HepG2 (cell line): Measurements from ENCODE around the gene MIGA2. TPM values are rescaled to one million over a fixed set of nuclear protein-coding genes. Genes with fewer than 3 reads are reported as not detected.

Experiments used
- HNF4A ChIP-seq: sonication (generic); formaldehyde crosslinking; IDR thresholded peaks from 2 replicates; pipeline ENCODE4 v1.4.0; 2020; ENCODE audit warnings: missing genetic modification reagents
- PHF20 ChIP-seq: sonication (generic); formaldehyde crosslinking; IDR thresholded peaks from 2 replicates; pipeline ENCODE4 v1.5.0; 2020; ENCODE audit warnings: mild to moderate bottlenecking, missing genetic modification reagents
- TBX3 ChIP-seq: fragments of 450-650 bp; IDR thresholded peaks from 2 replicates; pipeline ENCODE4 v1.6.1; 2017; ENCODE audit warnings: antibody characterized with exemption, mild to moderate bottlenecking, inconsistent platforms, borderline replicate concordance
- ZFP62 ChIP-seq: sonication (generic); formaldehyde crosslinking; IDR thresholded peaks from 2 replicates; pipeline ENCODE4 v1.4.0; 2020; ENCODE audit warnings: missing genetic modification reagents
- ZNF282 ChIP-seq: fragments of 450-650 bp; IDR thresholded peaks from 2 replicates; pipeline ENCODE4 v1.6.1; 2018; ENCODE audit not compliant: partially characterized antibody
- ZNF431 ChIP-seq: sonication (generic); formaldehyde crosslinking; IDR thresholded peaks from 2 replicates; pipeline ENCODE4 v1.9.0; 2022; ENCODE audit warnings: missing genetic modification reagents, low read depth, mild to moderate bottlenecking, borderline replicate concordance
- polyA plus RNA-seq, 8 experiments: library from polyadenylated mRNA; depleted of rRNA in 3 of 8; stranded (reverse) in 7 of 8; unstranded in 1 of 8; fragments of >200 nt; fragmentation: Illumina TruSeq in 4 of 8; extraction: Trizol in 4 of 8; gene quantifications; 2 replicates each; pipeline versions ENCODE4 v1.2.1 to v1.2.3, GENCODE V29; 2011 to 2016; ENCODE audit warnings: low read depth in 4 of 8, missing spikeins in 1 of 8, mixed read lengths in 1 of 8; ENCODE audit not compliant: insufficient read depth in 1 of 8
- total RNA-seq, 5 experiments: library from RNA; depleted of rRNA; stranded (reverse); fragments of >200 nt; fragmentation: Illumina TruSeq; extraction: Trizol; gene quantifications; 2 replicates each; pipeline ENCODE4 v1.2.3, GENCODE V29; 2016; ENCODE audit warnings: low read depth in 1 of 5
- TF ChIP-seq, protein P1 (sequence below): sonication (generic); formaldehyde crosslinking; IDR thresholded peaks from 2 replicates; pipeline ENCODE4 v1.8.1; 2023; ENCODE audit warnings: mild to moderate bottlenecking, missing genetic modification reagents
- TF ChIP-seq, protein P2 (sequence below): sonication (generic); formaldehyde crosslinking; IDR thresholded peaks from 2 replicates; pipeline ENCODE4 v1.5.0; 2020; ENCODE audit warnings: mild to moderate bottlenecking, missing genetic modification reagents

The MIGA2 gene
- total and polyA plus RNA-seq, 2 of the 13 experiments (the other 11 are each of a cell fraction or from before 2014, with no cell fraction given) = 10.8 to 17.1 TPM

DNA sequence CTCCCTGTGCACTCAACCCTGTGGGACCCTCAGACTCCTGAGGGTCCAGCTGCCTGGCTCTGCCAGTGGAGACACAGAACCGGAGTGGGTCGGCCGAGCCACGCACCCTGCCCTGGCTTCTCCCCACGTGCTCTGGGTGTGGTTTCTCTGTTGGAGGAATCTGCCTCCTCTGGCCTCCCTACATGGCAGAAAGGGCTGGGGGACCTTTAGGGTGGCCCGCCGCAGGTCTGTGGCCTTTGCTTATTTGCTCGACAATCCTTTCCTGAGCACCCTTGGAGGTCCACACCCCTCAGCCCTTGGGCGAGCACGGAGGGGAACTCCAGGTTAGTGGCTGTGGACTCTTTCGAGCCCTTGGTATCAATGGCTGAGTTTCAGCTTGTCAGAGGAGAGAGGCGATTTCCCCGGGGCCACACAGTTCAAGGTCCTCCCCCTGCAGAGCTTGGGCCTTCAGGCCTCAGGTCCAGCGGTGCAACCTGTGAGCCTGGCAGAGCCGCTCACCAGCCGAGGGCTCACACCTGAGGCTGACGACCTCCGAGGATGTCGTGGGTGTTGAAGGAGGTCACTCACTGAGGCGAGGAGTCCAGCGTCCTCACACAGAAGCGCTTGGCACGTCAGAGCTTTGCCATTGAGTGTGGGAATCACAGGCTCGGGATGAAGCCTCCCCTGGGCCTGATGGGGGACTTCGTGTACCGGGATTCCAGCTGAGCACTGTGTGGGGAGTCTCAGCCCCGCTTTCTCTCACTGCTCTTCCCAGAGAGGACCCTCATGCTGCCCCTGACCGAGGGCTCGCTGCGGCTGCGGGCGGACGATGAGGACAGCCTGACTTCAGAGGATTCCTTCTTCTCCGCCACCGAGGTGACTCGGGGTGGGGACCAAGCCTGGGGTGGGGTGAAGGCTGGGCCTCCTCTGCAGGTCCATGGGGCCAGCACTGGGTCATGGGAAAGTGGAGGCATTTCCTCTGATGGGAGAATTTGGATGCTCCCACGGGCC, 23.7 kb downstream of the MIGA2 start (continued):
- TF ChIP-seq, protein P1, sequence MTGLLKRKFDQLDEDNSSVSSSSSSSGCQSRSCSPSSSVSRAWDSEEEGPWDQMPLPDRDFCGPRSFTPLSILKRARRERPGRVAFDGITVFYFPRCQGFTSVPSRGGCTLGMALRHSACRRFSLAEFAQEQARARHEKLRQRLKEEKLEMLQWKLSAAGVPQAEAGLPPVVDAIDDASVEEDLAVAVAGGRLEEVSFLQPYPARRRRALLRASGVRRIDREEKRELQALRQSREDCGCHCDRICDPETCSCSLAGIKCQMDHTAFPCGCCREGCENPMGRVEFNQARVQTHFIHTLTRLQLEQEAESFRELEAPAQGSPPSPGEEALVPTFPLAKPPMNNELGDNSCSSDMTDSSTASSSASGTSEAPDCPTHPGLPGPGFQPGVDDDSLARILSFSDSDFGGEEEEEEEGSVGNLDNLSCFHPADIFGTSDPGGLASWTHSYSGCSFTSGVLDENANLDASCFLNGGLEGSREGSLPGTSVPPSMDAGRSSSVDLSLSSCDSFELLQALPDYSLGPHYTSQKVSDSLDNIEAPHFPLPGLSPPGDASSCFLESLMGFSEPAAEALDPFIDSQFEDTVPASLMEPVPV (CRISPR knock-in tag) = no peak
- TF ChIP-seq ZNF282 = no peak
- no peak for TF ChIP-seq ZFP62 (CRISPR knock-in tag)
- 0 out of 2 replicates have a peak, but pooled peaks have one; percentile 34 for TF ChIP-seq ZNF431 (CRISPR knock-in tag)
- TF ChIP-seq TBX3 = no peak
- TF ChIP-seq, protein P2, sequence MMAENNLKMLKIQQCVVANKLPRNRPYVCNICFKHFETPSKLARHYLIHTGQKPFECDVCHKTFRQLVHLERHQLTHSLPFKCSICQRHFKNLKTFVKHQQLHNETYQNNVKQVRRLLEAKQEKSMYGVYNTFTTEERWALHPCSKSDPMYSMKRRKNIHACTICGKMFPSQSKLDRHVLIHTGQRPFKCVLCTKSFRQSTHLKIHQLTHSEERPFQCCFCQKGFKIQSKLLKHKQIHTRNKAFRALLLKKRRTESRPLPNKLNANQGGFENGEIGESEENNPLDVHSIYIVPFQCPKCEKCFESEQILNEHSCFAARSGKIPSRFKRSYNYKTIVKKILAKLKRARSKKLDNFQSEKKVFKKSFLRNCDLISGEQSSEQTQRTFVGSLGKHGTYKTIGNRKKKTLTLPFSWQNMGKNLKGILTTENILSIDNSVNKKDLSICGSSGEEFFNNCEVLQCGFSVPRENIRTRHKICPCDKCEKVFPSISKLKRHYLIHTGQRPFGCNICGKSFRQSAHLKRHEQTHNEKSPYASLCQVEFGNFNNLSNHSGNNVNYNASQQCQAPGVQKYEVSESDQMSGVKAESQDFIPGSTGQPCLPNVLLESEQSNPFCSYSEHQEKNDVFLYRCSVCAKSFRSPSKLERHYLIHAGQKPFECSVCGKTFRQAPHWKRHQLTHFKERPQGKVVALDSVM (CRISPR knock-in tag) = peak; percentile 69
- 0 out of 2 replicates have a peak, but pooled peaks have one; percentile 1 for TF ChIP-seq PHF20
- peak; percentile 77 for TF ChIP-seq HNF4A
